ENCODE measurements around the gene MEGF8.

Gene MEGF8

GRCh38 chr19:42355896-42356295 lies 30.5 kb downstream of the MEGF8 start:
- no peak for DNase-seq (ENCODE audit: low read depth)

GRCh38 chr19:42356686-42357085 lies 31.3 kb downstream of the MEGF8 start:
- no peak for DNase-seq (ENCODE audit: low read depth)

GRCh38 chr19:42357290-42357689 lies 31.9 kb downstream of the MEGF8 start:
- DNase-seq (ENCODE audit: low read depth), result no peak

GRCh38 chr19:42360787-42361544 lies 35.5 kb downstream of the MEGF8 start:
- DNase-seq (ENCODE audit: low read depth), result no peak

GRCh38 chr19:42361545-42361910 lies 36.1 kb downstream of the MEGF8 start:
- no peak for DNase-seq (ENCODE audit: low read depth)

- DNase-seq (ENCODE audit: low read depth), result no peak
Observed at GRCh38 chr19:42362342-42362741, 36.9 kb downstream of the MEGF8 start.

- DNase-seq (ENCODE audit: low read depth), result no peak
Observed at GRCh38 chr19:42362891-42363440, 37.5 kb downstream of the MEGF8 start.

GRCh38 chr19:42363614-42364346 lies 38.3 kb downstream of the MEGF8 start:
- no peak for DNase-seq (ENCODE audit: low read depth)

- DNase-seq (ENCODE audit: low read depth), result no peak
Observed at GRCh38 chr19:42366673-42367072, 41.2 kb downstream of the MEGF8 start.

GRCh38 chr19:42367929-42368328 lies 42.5 kb downstream of the MEGF8 start:
- DNase-seq (ENCODE audit: low read depth), result no peak

GRCh38 chr19:42368360-42368759 lies 42.9 kb downstream of the MEGF8 start:
- no peak for DNase-seq (ENCODE audit: low read depth)

- no peak for DNase-seq (ENCODE audit: low read depth)
Observed at GRCh38 chr19:42368765-42369164, 43.3 kb downstream of the MEGF8 start.

- DNase-seq (ENCODE audit: low read depth), result no peak
Observed at GRCh38 chr19:42369433-42370067, 44.1 kb downstream of the MEGF8 start.

GRCh38 chr19:42370068-42370520 lies 44.7 kb downstream of the MEGF8 start:
- no peak for DNase-seq (ENCODE audit: low read depth)

GRCh38 chr19:42370626-42371175 lies 45.3 kb downstream of the MEGF8 start:
- no peak for DNase-seq (ENCODE audit: low read depth)

- DNase-seq (ENCODE audit: low read depth), result no peak
Observed at GRCh38 chr19:42374826-42375376, 49.5 kb downstream of the MEGF8 start.

- DNase-seq (ENCODE audit: low read depth), result no peak
Observed at GRCh38 chr19:42375415-42376176, 50.2 kb downstream of the MEGF8 start.

GRCh38 chr19:42376177-42376555 lies 50.7 kb downstream of the MEGF8 start:
- no peak for DNase-seq (ENCODE audit: low read depth)

GRCh38 chr19:42378225-42379215 lies 53.1 kb downstream of the MEGF8 start:
- no peak for DNase-seq (ENCODE audit: low read depth)

GRCh38 chr19:42380155-42380554 lies 54.7 kb downstream of the MEGF8 start:
- no peak for DNase-seq (ENCODE audit: low read depth)

Data from stimulated activated CD8-positive, alpha-beta memory T cell treated with anti-CD3 and anti-CD28 coated beads, Interleukin-4, amount 100 ng/mL, for 24 hours (primary cell).